Measurements from ENCODE around the gene SIRT4. TPM values are rescaled to one million over a fixed set of nuclear protein-coding genes. Genes with fewer than 3 reads are reported as not detected.
A peak's percentile ranks its signal among the peaks of the same experiment; 100 is the strongest.

SIRT4 gene
- total and polyA plus RNA-seq, 3 experiments from 2014 or later = 0.68 to 1.9 (median 1.8) TPM

DNA sequence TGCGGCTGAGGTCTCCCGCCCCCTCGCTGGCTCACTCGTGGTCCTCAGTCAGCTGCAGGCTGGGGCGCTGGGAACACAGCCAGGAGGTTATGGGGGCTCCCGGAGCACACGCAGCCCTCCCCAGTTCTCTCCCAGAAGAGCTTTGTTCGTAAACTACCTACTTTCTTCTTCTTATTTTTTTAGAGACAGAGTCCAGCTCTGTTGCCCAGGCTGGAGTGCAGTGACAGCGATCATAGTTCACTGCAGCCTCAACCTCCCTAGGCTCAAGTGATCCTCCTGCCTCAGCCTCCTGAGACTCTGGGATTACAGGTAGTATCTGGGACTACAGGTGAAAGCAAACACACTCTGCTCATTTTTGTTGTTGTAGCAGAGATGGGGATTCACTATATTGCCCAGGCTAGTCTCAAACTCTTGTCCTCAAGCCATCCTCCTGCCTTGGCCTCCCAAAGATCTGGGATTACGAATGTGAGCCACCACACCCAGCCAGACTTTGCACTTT lies 41.0 kb downstream of the SIRT4 start:
- Histone ChIP-seq H3K9me3 (ENCODE audit: low read length) (no peaks in the 10 kb centered on the region), H3K36me3 (ENCODE audit: insufficient read depth, low read length) (no peaks in the 10 kb centered on the region), H3K27ac (ENCODE audit: low read depth, low read length) (no peak overlapping the region), H3K27me3 (ENCODE audit: insufficient read depth, low read length, poor library complexity, severe bottlenecking) (no peaks in the 10 kb centered on the region), H3K4me1 (ENCODE audit: insufficient read depth, low read length) (no peaks in the 10 kb centered on the region), H3K4me3 (ENCODE audit: low read length) (no peak overlapping the region)
- ChIA-PET CTCF (no interaction called here), POLR2A (no interaction called here)
- Mint-ChIP-seq H3K4me3 (no peak overlapping the region), H3K27me3 (peaks cover 11 to 12% of the 10 kb centered on the region in 2 donors), H3K27ac (no peak overlapping the region), H3K4me1 (no peaks in the 10 kb centered on the region), H3K36me3 (peaks cover 0 to 5% (median under 1%) of the 10 kb centered on the region in 3 donors), H3K9me3 (peaks cover 0 to 5% (median 3%) of the 10 kb centered on the region in 5 donors)
- no peak for DNase-seq

DNA sequence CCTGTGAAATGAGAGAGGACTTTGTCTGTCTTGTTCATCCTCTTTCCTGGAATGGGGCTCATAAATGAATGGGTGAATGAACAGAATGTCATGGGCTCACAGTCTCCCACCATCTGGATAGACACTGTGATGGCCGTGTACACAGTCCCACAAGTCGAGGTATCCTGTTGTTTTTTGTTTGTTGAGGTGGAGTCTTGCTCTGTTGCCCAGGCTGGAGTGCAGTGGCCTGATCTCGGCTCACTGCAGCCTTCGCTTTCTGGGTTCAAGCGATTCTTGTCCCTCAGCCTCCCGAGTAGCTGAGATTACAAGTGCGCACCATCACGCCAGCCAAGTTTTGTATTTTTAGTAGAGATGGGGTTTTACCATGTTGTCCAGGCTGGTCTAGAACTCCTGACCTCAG lies 41.6 kb downstream of the SIRT4 start:
- Histone ChIP-seq H3K36me3 (ENCODE audit: insufficient read depth, low read length) (no peaks in the 10 kb centered on the region), H3K27ac (ENCODE audit: low read depth, low read length) (no peak overlapping the region), H3K9me3 (ENCODE audit: low read length) (no peaks in the 10 kb centered on the region), H3K4me1 (ENCODE audit: insufficient read depth, low read length) (no peaks in the 10 kb centered on the region), H3K4me3 (ENCODE audit: low read length) (no peak overlapping the region), H3K27me3 (ENCODE audit: insufficient read depth, low read length, poor library complexity, severe bottlenecking) (no peaks in the 10 kb centered on the region)
- CTCF ChIA-PET = no interaction called here
- H3K27ac Mint-ChIP-seq = peak overlapping the region in 1 of 8 donors; percentile 63
- H3K4me3 Mint-ChIP-seq = no peak overlapping the region
- H3K9me3 Mint-ChIP-seq = peaks cover 0 to 1% (median under 1%) of the 10 kb centered on the region in 5 donors
- no peaks in the 10 kb centered on the region for H3K4me1 Mint-ChIP-seq
- peaks cover 10 to 11% of the 10 kb centered on the region in 2 donors for H3K27me3 Mint-ChIP-seq
- POLR2A ChIA-PET = no interaction called here
- no peak for DNase-seq
- H3K36me3 Mint-ChIP-seq = peaks cover 0 to 1% (median 0%) of the 10 kb centered on the region in 3 donors

DNA sequence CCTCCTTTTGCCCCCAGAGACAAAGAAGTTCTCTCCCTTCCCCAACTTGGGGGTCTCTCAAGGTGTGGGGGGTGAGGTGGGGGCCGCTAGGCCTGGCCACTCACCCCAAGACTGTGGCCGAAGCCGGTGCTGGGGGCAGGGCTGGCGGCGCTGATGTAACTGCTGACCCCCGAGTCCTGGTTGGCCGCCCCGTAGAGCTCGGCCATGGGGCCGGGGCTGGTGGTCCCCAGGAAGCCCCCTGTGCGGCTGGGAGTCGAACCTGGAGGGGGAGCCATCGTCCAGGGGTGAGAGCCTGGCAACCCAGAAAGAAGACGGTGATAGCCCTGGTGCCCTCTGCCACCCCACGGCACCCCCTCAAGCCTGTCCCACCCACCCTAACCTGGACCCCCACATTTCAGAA lies 43.9 kb downstream of the SIRT4 start:
- CTCF ChIA-PET = no interaction called here
- Mint-ChIP-seq H3K4me1 (no peaks in the 10 kb centered on the region), H3K27ac (no peak overlapping the region), H3K27me3 (peaks cover 4 to 13% of the 10 kb centered on the region in 2 donors), H3K36me3 (no peaks in the 10 kb centered on the region), H3K4me3 (no peak overlapping the region), H3K9me3 (no peaks in the 10 kb centered on the region)
- Histone ChIP-seq H3K4me3 (ENCODE audit: low read length) (no peak overlapping the region), H3K27me3 (ENCODE audit: insufficient read depth, low read length, poor library complexity, severe bottlenecking) (no peaks in the 10 kb centered on the region), H3K4me1 (ENCODE audit: insufficient read depth, low read length) (no peaks in the 10 kb centered on the region), H3K27ac (ENCODE audit: low read depth, low read length) (no peak overlapping the region), H3K9me3 (ENCODE audit: low read length) (no peaks in the 10 kb centered on the region), H3K36me3 (ENCODE audit: insufficient read depth, low read length) (no peaks in the 10 kb centered on the region)
- POLR2A ChIA-PET = no interaction called here
- peak in 1 of 5 donors; percentile 27 for DNase-seq

DNA sequence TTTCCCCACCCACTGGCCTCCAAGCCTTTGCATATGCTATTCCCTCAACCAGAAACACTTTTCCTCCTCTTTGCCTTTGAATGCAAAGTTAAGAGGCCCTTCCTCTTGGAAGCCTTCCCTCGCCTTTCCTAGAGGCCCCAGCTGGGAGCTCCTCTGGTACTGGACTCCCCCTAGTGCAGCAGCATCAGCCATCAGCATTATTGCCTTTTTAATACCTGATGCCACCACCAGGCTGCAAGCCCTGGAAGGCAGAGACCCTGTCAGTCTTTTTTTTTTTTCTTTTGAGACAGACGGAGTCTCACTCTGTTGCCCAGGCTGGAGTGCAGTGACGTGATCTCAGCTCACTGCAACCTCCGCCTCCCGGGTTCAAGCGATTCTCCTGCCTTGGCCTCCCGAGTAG lies 44.6 kb downstream of the SIRT4 start:
- H3K27ac Mint-ChIP-seq = no peak overlapping the region
- peaks cover 2 to 7% of the 10 kb centered on the region in 2 donors for H3K27me3 Mint-ChIP-seq
- no peaks in the 10 kb centered on the region for H3K4me1 Mint-ChIP-seq
- no peaks in the 10 kb centered on the region for H3K9me3 ChIP-seq (ENCODE audit: low read length)
- ChIA-PET CTCF (no interaction called here), POLR2A (no interaction called here)
- no peaks in the 10 kb centered on the region for H3K9me3 Mint-ChIP-seq
- no peaks in the 10 kb centered on the region for H3K4me1 ChIP-seq (ENCODE audit: insufficient read depth, low read length)
- H3K27ac ChIP-seq (ENCODE audit: low read depth, low read length) = no peak overlapping the region
- no peaks in the 10 kb centered on the region for H3K36me3 ChIP-seq (ENCODE audit: insufficient read depth, low read length)
- DNase-seq = no peak
- no peak overlapping the region for H3K4me3 ChIP-seq (ENCODE audit: low read length)
- no peaks in the 10 kb centered on the region for H3K36me3 Mint-ChIP-seq
- no peak overlapping the region for H3K4me3 Mint-ChIP-seq
- H3K27me3 ChIP-seq (ENCODE audit: insufficient read depth, low read length, poor library complexity, severe bottlenecking) = no peaks in the 10 kb centered on the region

DNA sequence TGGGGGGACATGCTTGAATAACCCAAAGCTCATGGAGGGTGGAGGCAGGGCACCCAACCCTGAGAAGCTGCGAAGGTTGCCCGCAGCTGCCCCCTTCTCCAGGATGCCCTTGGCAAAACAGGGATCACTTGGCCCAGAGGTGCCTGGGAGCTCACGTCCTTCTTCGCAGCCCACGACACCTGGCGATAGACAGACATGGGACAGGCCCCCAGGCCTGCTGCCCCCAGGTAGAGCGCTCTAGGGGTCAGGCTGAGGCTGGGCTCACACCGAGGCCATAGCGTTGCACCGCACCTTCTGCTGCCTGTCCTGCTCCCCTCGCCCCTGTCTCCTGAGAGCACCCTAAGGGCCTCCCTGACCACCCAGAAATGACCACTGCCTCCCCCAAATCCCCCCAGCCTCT lies 45.6 kb downstream of the SIRT4 start:
- Histone ChIP-seq H3K36me3 (ENCODE audit: insufficient read depth, low read length) (no peaks in the 10 kb centered on the region), H3K9me3 (ENCODE audit: low read length) (no peaks in the 10 kb centered on the region), H3K4me1 (ENCODE audit: insufficient read depth, low read length) (no peaks in the 10 kb centered on the region), H3K27ac (ENCODE audit: low read depth, low read length) (no peak overlapping the region), H3K4me3 (ENCODE audit: low read length) (no peak overlapping the region), H3K27me3 (ENCODE audit: insufficient read depth, low read length, poor library complexity, severe bottlenecking) (no peaks in the 10 kb centered on the region)
- peaks cover 4 to 7% of the 10 kb centered on the region in 2 donors for H3K27me3 Mint-ChIP-seq
- H3K4me1 Mint-ChIP-seq = no peaks in the 10 kb centered on the region
- no peak overlapping the region for H3K27ac Mint-ChIP-seq
- no peak overlapping the region for H3K4me3 Mint-ChIP-seq
- no peak for DNase-seq
- ChIA-PET CTCF (interaction anchor here (0.8 kb wide), 1 partner anchor 20 kb away, joined by 3 read pairs; no protein-coding TSS in a partner anchor), POLR2A (no interaction called here)
- no peaks in the 10 kb centered on the region for H3K9me3 Mint-ChIP-seq
- H3K36me3 Mint-ChIP-seq = no peaks in the 10 kb centered on the region

DNA sequence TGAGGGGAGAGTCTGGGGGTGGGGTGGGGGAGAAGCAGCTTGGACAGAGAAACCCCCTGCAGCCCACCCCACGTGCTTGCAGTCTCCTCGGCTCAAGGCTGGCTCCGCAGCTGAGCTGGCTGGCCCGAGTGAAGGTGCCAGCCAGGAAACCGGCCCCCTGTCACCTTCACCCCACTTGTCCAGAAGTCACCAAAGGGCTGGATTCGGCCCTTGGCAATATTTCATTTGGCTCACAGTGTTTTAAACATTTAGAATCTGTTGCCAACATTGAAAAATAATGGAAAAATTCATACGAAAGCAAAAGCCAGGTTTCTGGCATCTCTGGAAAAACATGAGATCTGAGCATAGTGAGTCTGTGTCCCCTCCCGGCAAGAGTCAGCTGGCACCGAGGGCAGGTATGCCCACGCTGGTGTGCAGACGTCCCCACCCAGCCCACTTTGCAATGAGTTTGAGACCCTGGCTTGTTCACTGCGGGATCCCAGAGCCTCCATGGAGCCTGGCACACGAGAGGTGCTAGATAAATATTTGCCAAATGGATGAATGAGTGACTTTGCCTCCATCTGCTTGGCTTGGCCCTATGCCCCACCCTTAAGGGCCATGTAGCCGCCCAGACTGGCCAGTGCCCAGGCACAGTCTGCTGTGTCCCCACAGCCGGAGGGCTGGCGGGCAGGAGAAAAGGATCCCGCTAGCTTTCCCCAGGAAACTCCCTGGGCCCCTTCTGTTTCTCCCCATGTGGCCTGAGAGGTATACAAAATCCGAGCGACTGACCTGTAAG lies 48.6 kb downstream of the SIRT4 start:
- H3K4me1 ChIP-seq (ENCODE audit: insufficient read depth, low read length) = no peaks in the 10 kb centered on the region
- Mint-ChIP-seq H3K36me3 (no peaks in the 10 kb centered on the region), H3K9me3 (no peaks in the 10 kb centered on the region), H3K27ac (no peak overlapping the region), H3K4me1 (no peaks in the 10 kb centered on the region), H3K27me3 (peaks cover 3 to 11% of the 10 kb centered on the region in 2 donors), H3K4me3 (no peak overlapping the region)
- no peak for DNase-seq
- no peak overlapping the region for H3K27ac ChIP-seq (ENCODE audit: low read depth, low read length)
- H3K4me3 ChIP-seq (ENCODE audit: low read length) = no peak overlapping the region
- ChIA-PET POLR2A (no interaction called here), CTCF (interaction anchor here (0.6 kb wide), 1 partner anchor 10 kb away, joined by 3 read pairs; no protein-coding TSS in a partner anchor)
- no peaks in the 10 kb centered on the region for H3K27me3 ChIP-seq (ENCODE audit: insufficient read depth, low read length, poor library complexity, severe bottlenecking)
- H3K36me3 ChIP-seq (ENCODE audit: insufficient read depth, low read length) = no peaks in the 10 kb centered on the region
- H3K9me3 ChIP-seq (ENCODE audit: low read length) = no peaks in the 10 kb centered on the region

DNA sequence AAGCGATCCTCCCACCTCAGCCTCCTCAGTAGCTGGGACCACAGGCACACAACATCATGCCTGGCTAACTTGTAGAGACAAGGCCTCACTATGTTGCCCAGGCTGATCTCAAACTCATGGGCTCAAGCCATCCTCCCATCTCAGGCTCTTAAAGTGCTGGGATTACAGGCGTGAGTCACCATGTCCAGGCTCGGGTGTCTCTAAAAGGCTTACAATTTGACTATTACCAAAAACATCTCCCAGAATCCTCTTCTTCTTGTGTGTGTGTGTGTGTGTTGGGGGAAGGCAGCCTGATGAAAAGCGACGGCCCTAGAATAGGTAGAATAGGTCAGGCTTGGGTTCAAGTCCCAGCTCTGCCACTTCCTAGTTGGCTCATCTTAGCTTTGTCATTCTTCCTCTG lies 50.0 kb downstream of the SIRT4 start:
- no peaks in the 10 kb centered on the region for H3K27me3 ChIP-seq (ENCODE audit: insufficient read depth, low read length, poor library complexity, severe bottlenecking)
- no peaks in the 10 kb centered on the region for H3K36me3 Mint-ChIP-seq
- no peaks in the 10 kb centered on the region for H3K9me3 ChIP-seq (ENCODE audit: low read length)
- POLR2A ChIA-PET = no interaction called here
- CTCF ChIA-PET = interaction anchor here (0.5 to 1.0 kb wide), 2 partner anchors 14 to 32 kb away, joined by 3 to 4 read pairs; no protein-coding TSS in a partner anchor
- H3K27ac Mint-ChIP-seq = no peak overlapping the region
- H3K27ac ChIP-seq (ENCODE audit: low read depth, low read length) = no peak overlapping the region
- DNase-seq = no peak
- no peaks in the 10 kb centered on the region for H3K9me3 Mint-ChIP-seq
- H3K4me1 Mint-ChIP-seq = no peaks in the 10 kb centered on the region
- H3K27me3 Mint-ChIP-seq = peaks cover 5 to 20% of the 10 kb centered on the region in 2 donors
- no peak overlapping the region for H3K4me3 ChIP-seq (ENCODE audit: low read length)
- H3K36me3 ChIP-seq (ENCODE audit: insufficient read depth, low read length) = no peaks in the 10 kb centered on the region
- H3K4me3 Mint-ChIP-seq = no peak overlapping the region
- H3K4me1 ChIP-seq (ENCODE audit: insufficient read depth, low read length) = no peaks in the 10 kb centered on the region

DNA sequence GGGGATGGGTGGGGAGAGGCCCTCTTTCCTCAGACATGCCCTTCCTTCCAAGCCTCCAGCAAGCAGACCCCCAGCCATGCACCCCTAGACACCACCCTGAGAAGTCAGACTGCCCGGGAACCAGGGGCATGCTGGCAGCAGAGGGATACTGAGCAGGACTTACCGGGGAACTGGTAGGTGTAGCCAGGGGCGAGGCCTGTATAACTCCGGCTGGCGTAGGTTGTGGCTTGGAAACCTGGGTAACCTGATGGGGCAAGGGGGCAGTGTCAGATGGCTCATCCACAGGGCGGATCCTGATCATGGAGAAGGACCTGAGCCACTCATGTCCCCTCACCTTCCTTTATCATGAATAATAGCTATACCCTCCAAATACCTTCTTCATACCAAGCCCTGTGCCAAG lies 51.0 kb downstream of the SIRT4 start:
- no peaks in the 10 kb centered on the region for H3K36me3 Mint-ChIP-seq
- CTCF ChIA-PET = interaction anchor here (1.1 kb wide), 1 partner anchor 30 kb away, joined by 3 read pairs; no protein-coding TSS in a partner anchor

More for the DNA sequence above, 51.0 kb downstream of the SIRT4 start:
- POLR2A ChIA-PET = no interaction called here
- no peak overlapping the region for H3K4me3 ChIP-seq (ENCODE audit: low read length)
- Mint-ChIP-seq H3K9me3 (no peaks in the 10 kb centered on the region), H3K4me1 (no peaks in the 10 kb centered on the region), H3K27ac (no peak overlapping the region), H3K27me3 (peaks cover 5 to 30% of the 10 kb centered on the region in 2 donors), H3K4me3 (no peak overlapping the region)
- no peak for DNase-seq
- H3K4me1 ChIP-seq (ENCODE audit: insufficient read depth, low read length) = no peaks in the 10 kb centered on the region
- H3K9me3 ChIP-seq (ENCODE audit: low read length) = no peaks in the 10 kb centered on the region
- H3K27ac ChIP-seq (ENCODE audit: low read depth, low read length) = no peak overlapping the region
- no peaks in the 10 kb centered on the region for H3K27me3 ChIP-seq (ENCODE audit: insufficient read depth, low read length, poor library complexity, severe bottlenecking)
- no peaks in the 10 kb centered on the region for H3K36me3 ChIP-seq (ENCODE audit: insufficient read depth, low read length)

Data from CD8-positive, alpha-beta memory T cell (primary cell).